ENCODE results near the gene SMC3.
A peak's percentile ranks its signal among the peaks of the same experiment; 100 is the strongest.

Gene SMC3

DNA sequence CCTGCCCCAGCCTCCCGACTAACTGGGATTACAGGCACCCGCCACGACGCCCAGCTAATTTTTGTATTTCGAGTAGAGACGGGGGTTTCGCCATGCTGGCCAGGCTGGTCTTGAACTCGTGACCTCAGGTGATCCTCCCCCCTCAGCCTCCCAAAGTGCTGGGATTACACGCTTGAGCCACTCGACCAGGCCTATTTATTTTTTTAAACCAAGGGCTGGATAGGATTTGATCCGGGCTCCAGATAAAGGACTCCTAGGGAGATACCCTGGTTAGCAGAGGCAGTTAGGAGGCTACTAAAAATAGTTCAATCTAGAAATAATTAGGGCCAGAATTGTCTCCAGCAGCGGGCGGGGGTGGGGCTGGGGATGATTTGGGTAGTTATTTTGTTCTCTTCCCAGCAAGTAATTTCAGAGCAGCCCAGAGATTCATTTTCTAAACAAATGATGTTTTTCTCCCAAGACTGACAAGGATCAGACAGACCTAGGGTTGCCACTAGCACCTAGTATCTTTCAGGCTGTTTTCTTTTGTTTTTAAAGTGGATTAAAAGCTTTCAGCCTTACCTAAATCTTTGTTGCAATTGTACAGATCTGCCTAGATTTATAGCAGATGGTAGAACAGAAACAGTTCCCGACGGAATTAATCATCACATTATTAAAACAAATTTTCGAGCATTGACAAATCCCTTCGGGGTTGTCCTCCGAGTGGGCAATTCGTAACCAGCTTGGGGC is 859 bp upstream of the SMC3 start:
- TF ChIP-seq TAF1 (IDR thresholded peaks at IDR 0.05; ENCODE audit: borderline replicate concordance, low read depth, low read length) (no peak), POLR2AphosphoS5 (IDR thresholded peaks at IDR 0.05; ENCODE audit: low read depth, low read length) (no peak), POLR2A (IDR thresholded peaks at IDR 0.05; ENCODE audit: low read depth, low read length) (no peak)
- DNase-seq (ENCODE audit: insufficient read length) (no peak), FAIRE-seq (peak; percentile 58)

DNA sequence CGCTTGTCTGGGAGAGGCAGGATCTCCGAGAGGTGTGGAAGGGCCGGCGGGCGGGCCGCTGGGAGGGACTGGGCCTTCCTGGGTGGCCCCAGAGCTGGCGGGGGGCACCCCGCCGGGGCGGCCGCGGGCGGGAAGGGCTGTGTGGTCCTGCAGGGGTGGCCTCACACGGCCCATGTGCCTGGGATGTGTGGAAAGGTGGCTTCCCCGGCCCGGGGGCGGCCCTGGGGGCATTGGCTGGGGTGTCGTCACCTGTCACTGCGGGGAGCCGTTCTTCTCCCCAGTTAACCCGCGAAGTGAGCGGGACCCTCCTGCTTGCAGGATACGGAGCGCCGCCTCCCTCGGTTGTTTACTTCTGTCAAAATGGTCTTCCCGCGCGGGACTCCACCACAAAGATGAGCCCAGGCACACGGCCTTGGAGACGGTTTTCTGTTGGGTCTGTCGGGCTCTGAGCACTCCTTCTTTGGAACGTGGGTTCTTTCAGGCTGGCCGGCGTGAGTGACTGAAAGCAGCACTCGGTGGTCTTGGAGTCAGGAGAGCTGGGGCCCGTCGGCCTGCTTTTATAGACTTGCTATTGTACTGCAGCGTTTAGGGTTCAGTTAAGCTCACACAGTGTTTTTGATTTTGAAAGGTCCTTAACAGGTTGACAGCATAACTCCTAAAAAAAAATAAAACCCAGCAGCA is 700 bp downstream of the SMC3 start:
- no peak for TF ChIP-seq TAF1 (IDR thresholded peaks at IDR 0.05; ENCODE audit: borderline replicate concordance, low read depth, low read length)
- TF ChIP-seq POLR2AphosphoS5 (IDR thresholded peaks at IDR 0.05; ENCODE audit: low read depth, low read length), result peak; percentile 54; the same call in 1 of the 2 replicates
- peak; percentile 56; the same call in 1 of the 2 replicates for TF ChIP-seq POLR2A (IDR thresholded peaks at IDR 0.05; ENCODE audit: low read depth, low read length)
- DNase-seq (ENCODE audit: insufficient read length) (peak; percentile 14), FAIRE-seq (no peak)

DNA sequence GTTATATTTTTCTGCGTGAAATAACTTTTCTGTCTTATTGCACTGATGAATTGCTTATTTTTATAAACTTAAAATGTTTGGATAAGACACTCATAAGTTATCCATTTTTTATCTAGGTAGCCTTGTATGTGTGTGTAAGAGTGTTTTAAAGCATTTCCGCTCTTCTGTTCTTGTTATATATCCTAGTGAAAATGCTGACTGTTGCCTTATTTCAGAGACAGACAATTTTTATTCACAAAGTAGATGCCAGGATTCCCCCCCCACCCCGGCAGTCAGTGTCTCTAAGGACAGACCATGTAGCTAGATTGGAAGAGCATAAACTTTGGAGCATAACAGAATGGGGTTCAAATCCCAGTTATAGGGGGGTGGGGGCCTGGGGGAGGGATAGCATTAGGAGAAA is 1.6 kb downstream of the SMC3 start:
- no peak for DNase-seq (ENCODE audit: insufficient read length)
- FAIRE-seq, result no peak

DNA sequence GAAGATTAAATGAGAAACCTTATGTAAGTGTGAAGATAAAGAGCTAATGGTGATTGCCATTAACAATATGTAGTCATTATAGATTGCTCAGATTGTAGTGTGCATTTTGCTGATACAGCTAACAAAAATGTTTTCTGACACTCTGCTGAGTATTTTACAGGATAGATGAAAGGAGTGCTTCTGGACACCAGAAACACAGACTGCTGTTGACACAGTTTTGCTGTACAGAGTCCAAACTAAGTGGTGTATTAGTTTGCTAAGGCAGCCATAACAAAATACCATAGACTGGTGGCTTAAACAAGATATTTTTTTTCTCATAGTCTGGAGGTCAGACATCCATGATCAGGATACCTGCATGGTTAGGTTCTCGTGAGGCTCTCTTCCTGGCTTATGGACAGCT is 2.2 kb downstream of the SMC3 start:
- no peak for DNase-seq (ENCODE audit: insufficient read length)
- FAIRE-seq, result peak; percentile 27
- no peak for TF ChIP-seq POLR2AphosphoS5 (IDR thresholded peaks at IDR 0.05; ENCODE audit: low read depth, low read length)
- no peak for TF ChIP-seq POLR2A (IDR thresholded peaks at IDR 0.05; ENCODE audit: low read depth, low read length)
- no peak for TF ChIP-seq TAF1 (IDR thresholded peaks at IDR 0.05; ENCODE audit: borderline replicate concordance, low read depth, low read length)

More for the DNA sequence above, 1.6 kb downstream of the SMC3 start:
- TF ChIP-seq POLR2A (IDR thresholded peaks at IDR 0.05; ENCODE audit: low read depth, low read length), result no peak
- TF ChIP-seq TAF1 (IDR thresholded peaks at IDR 0.05; ENCODE audit: borderline replicate concordance, low read depth, low read length), result no peak
- TF ChIP-seq POLR2AphosphoS5 (IDR thresholded peaks at IDR 0.05; ENCODE audit: low read depth, low read length), result no peak

DNA sequence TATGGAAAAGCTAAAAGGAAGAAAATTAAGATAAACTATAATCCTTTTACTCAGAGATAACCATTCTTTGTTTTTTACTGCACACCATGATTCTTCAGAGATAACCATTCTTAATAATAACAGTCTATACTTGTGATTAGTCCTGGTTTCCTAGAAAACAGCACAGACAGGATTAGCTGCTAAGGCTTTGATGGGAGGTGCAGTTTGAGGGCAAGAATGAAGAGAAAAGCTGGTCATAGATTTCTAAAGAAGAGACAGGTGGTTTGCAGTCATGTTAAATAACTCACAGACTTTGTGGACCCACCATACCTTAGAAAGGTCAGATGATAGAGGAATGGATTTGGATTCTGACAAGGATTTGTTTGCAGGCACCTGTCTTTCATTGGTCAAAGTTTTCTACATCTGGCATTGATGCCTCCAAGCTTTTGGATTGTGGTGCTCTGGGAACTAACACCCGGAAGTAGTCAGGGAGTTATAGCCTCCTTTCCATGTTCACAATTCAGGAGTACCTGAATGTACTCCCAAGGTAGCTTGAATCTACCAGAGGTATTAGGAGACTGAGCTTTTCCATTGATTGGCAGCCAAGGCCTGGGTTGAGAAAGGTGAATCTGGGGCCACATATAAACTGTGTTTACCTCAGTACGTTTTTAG is 3.7 kb downstream of the SMC3 start:
- TF ChIP-seq TAF1 (IDR thresholded peaks at IDR 0.05; ENCODE audit: borderline replicate concordance, low read depth, low read length) (no peak), POLR2AphosphoS5 (IDR thresholded peaks at IDR 0.05; ENCODE audit: low read depth, low read length) (no peak), POLR2A (IDR thresholded peaks at IDR 0.05; ENCODE audit: low read depth, low read length) (no peak)
- FAIRE-seq (no peak), DNase-seq (ENCODE audit: insufficient read length) (no peak)

GRCh38 chr10:110572862-110573261 is 5.4 kb downstream of the SMC3 start:
- peak; percentile 63 for FAIRE-seq
- DNase-seq (ENCODE audit: insufficient read length), result no peak
- TF ChIP-seq POLR2A (IDR thresholded peaks at IDR 0.05; ENCODE audit: low read depth, low read length) (no peak), TAF1 (IDR thresholded peaks at IDR 0.05; ENCODE audit: borderline replicate concordance, low read depth, low read length) (no peak), POLR2AphosphoS5 (IDR thresholded peaks at IDR 0.05; ENCODE audit: low read depth, low read length) (no peak)

- no peak for FAIRE-seq
- TF ChIP-seq TAF1 (IDR thresholded peaks at IDR 0.05; ENCODE audit: borderline replicate concordance, low read depth, low read length), result no peak
- no peak for TF ChIP-seq POLR2AphosphoS5 (IDR thresholded peaks at IDR 0.05; ENCODE audit: low read depth, low read length)
- no peak for TF ChIP-seq POLR2A (IDR thresholded peaks at IDR 0.05; ENCODE audit: low read depth, low read length)
- no peak for DNase-seq (ENCODE audit: insufficient read length)
Measured at GRCh38 chr10:110574420-110574819, 6.9 kb downstream of the SMC3 start.

DNA sequence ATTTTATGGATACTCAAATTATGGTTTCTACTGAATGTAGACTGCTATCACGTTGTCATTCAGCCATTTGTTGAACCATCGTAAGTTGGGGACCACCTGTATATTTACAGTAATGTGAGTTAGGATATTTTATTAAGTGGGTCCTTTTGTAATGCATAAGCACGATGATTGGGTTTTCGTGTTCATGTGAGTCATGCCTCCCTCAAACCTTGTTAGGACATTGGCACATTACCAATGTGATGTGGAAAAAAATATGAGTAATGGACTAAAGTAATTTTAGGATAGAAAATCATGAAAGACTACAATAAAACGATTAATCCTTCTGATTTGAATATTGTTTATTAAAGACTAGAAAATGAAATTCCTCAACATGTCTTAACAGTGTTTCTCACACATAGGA is 8.7 kb downstream of the SMC3 start:
- DNase-seq (ENCODE audit: insufficient read length) (no peak), FAIRE-seq (no peak)

DNA sequence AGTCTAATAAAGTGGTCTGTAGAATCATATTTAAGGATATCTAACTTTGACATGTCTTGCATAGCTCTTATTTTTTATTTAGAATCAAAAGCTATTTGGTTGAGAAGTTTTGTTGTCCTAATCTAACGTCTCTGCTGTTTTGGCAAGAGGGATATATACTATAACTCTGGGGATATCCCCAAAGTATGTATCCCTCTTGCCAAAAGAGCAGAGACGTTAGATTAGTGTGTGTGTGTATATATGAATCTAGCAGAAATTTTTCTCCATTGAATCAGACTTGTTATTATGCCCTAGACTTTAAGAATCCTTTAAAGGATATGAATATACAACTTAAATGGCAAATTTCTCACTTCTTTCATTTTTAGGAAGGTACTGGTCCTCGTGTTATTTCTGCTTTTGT is 9.6 kb downstream of the SMC3 start:
- TF ChIP-seq POLR2AphosphoS5 (IDR thresholded peaks at IDR 0.05; ENCODE audit: low read depth, low read length), result no peak
- no peak for TF ChIP-seq POLR2A (IDR thresholded peaks at IDR 0.05; ENCODE audit: low read depth, low read length)
- no peak for TF ChIP-seq TAF1 (IDR thresholded peaks at IDR 0.05; ENCODE audit: borderline replicate concordance, low read depth, low read length)
- FAIRE-seq (no peak), DNase-seq (ENCODE audit: insufficient read length) (no peak)

More for the DNA sequence above, 8.7 kb downstream of the SMC3 start:
- TF ChIP-seq POLR2AphosphoS5 (IDR thresholded peaks at IDR 0.05; ENCODE audit: low read depth, low read length) (no peak), POLR2A (IDR thresholded peaks at IDR 0.05; ENCODE audit: low read depth, low read length) (no peak), TAF1 (IDR thresholded peaks at IDR 0.05; ENCODE audit: borderline replicate concordance, low read depth, low read length) (no peak)

DNA sequence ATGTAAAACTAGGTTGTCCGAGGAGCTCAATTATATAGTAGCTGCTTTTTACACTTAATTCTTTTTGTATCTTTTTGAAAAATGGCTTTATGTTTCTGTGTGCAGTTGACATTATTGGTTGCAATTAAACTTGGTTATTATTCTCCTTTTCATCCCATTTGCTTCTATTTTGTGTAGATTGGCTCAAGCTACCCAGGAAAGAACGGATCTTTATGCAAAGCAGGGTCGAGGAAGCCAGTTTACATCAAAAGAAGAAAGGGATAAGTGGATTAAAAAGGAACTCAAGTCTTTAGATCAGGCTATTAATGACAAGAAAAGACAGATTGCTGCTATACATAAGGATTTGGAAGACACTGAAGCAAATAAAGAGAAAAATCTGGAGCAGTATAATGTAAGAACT is 16.5 kb downstream of the SMC3 start:
- TF ChIP-seq POLR2AphosphoS5 (IDR thresholded peaks at IDR 0.05; ENCODE audit: low read depth, low read length), result no peak
- TF ChIP-seq POLR2A (IDR thresholded peaks at IDR 0.05; ENCODE audit: low read depth, low read length), result no peak
- TF ChIP-seq TAF1 (IDR thresholded peaks at IDR 0.05; ENCODE audit: borderline replicate concordance, low read depth, low read length), result no peak
- DNase-seq (ENCODE audit: insufficient read length) (no peak), FAIRE-seq (no peak)

- no peak for DNase-seq (ENCODE audit: insufficient read length)
- FAIRE-seq, result no peak
- TF ChIP-seq POLR2A (IDR thresholded peaks at IDR 0.05; ENCODE audit: low read depth, low read length) (no peak), POLR2AphosphoS5 (IDR thresholded peaks at IDR 0.05; ENCODE audit: low read depth, low read length) (no peak), TAF1 (IDR thresholded peaks at IDR 0.05; ENCODE audit: borderline replicate concordance, low read depth, low read length) (no peak)
Measured at GRCh38 chr10:110591760-110592159, 24.3 kb downstream of the SMC3 start.

All from GM12892 (cell line).